ENCODE data around the gene TSPAN15.

The TSPAN15 gene

GRCh38 chr10:69451209-69451783 lies at the start of gene TSPAN15:
TSPAN15 (plus strand) TSS chr10:69451465; CDS start chr10:69451595, 130 bp downstream.
- peak; percentile 59 for DNase-seq (ENCODE audit: insufficient read length, low spot score)
- FAIRE-seq, result no peak

GRCh38 chr10:69402386-69402785 lies 48.9 kb upstream of the TSPAN15 start:
- DNase-seq (ENCODE audit: insufficient read length, low spot score), result no peak
- FAIRE-seq, result no peak

GRCh38 chr10:69403066-69403465 lies 48.2 kb upstream of the TSPAN15 start:
- no peak for FAIRE-seq

GRCh38 chr10:69403519-69403918 lies 47.7 kb upstream of the TSPAN15 start:
- no peak for FAIRE-seq
- DNase-seq (ENCODE audit: insufficient read length, low spot score), result no peak

More at GRCh38 chr10:69403066-69403465, 48.2 kb upstream of the TSPAN15 start:
- no peak for DNase-seq (ENCODE audit: insufficient read length, low spot score)

- no peak for FAIRE-seq
- DNase-seq (ENCODE audit: insufficient read length, low spot score), result no peak
Observed at GRCh38 chr10:69404786-69405185, 46.5 kb upstream of the TSPAN15 start.

- DNase-seq (ENCODE audit: insufficient read length, low spot score), result no peak
- FAIRE-seq, result no peak
Observed at GRCh38 chr10:69405221-69405620, 46.0 kb upstream of the TSPAN15 start.

- FAIRE-seq (no peak), DNase-seq (ENCODE audit: insufficient read length, low spot score) (no peak)
Observed at GRCh38 chr10:69406302-69406811, 44.9 kb upstream of the TSPAN15 start.

- DNase-seq (ENCODE audit: insufficient read length, low spot score) (no peak), FAIRE-seq (no peak)
Observed at GRCh38 chr10:69406816-69407580, 44.3 kb upstream of the TSPAN15 start.

GRCh38 chr10:69407621-69408301 lies 43.5 kb upstream of the TSPAN15 start:
- DNase-seq (ENCODE audit: insufficient read length, low spot score) (peak; percentile 40), FAIRE-seq (peak; percentile 75)

GRCh38 chr10:69408318-69409175 lies 42.7 kb upstream of the TSPAN15 start:
- DNase-seq (ENCODE audit: insufficient read length, low spot score), result peak; percentile 93
- FAIRE-seq, result peak; percentile 80

- DNase-seq (ENCODE audit: insufficient read length, low spot score) (no peak), FAIRE-seq (no peak)
Observed at GRCh38 chr10:69409176-69409495, 42.1 kb upstream of the TSPAN15 start.

GRCh38 chr10:69409968-69410367 lies 41.3 kb upstream of the TSPAN15 start:
- peak; percentile 81 for FAIRE-seq
- DNase-seq (ENCODE audit: insufficient read length, low spot score), result peak; percentile 50

GRCh38 chr10:69410487-69410886 lies 40.8 kb upstream of the TSPAN15 start:
- FAIRE-seq, result no peak
- no peak for DNase-seq (ENCODE audit: insufficient read length, low spot score)

GRCh38 chr10:69411476-69411875 lies 39.8 kb upstream of the TSPAN15 start:
- FAIRE-seq (no peak), DNase-seq (ENCODE audit: insufficient read length, low spot score) (no peak)

- no peak for DNase-seq (ENCODE audit: insufficient read length, low spot score)
- no peak for FAIRE-seq
Observed at GRCh38 chr10:69412232-69412790, 39.0 kb upstream of the TSPAN15 start.

GRCh38 chr10:69413221-69413865 lies 37.9 kb upstream of the TSPAN15 start:
- peak; percentile 46 for DNase-seq (ENCODE audit: insufficient read length, low spot score)
- peak; percentile 62 for FAIRE-seq

GRCh38 chr10:69414036-69415018 lies 36.9 kb upstream of the TSPAN15 start:
- FAIRE-seq (no peak), DNase-seq (ENCODE audit: insufficient read length, low spot score) (no peak)

GRCh38 chr10:69415049-69415448 lies 36.2 kb upstream of the TSPAN15 start:
- FAIRE-seq (no peak), DNase-seq (ENCODE audit: insufficient read length, low spot score) (no peak)

GRCh38 chr10:69415951-69416350 lies 35.3 kb upstream of the TSPAN15 start:
- no peak for DNase-seq (ENCODE audit: insufficient read length, low spot score)
- FAIRE-seq, result no peak
